Body of pancreas (tissue), 4 donors: ENCODE results near the gene TMEM8B. TPM values are rescaled to one million over a fixed set of nuclear protein-coding genes. Genes with fewer than 3 reads are reported as not detected.
A peak's percentile ranks its signal among the peaks of the same experiment; 100 is the strongest.

Source experiments
- ATAC-seq: fragments of 150-250 bp; one replicate; pipeline ENCODE4 v1.9.1; 2016
- DNase-seq, 4 donors: peaks; one replicate each; pipeline ENCODE4 v3.0.0-alpha.2; 2019
- H3K27ac ChIP-seq, 4 donors: fragments of 200-600 bp; sonication (generic); 1 replicate in 3 of 4; 2 replicates in 1 of 4; pipeline versions ENCODE4 v1.5.1 to v1.6.1; 2016 to 2019; ENCODE audit warnings: mild to moderate bottlenecking in 1 of 4, mixed read lengths in 1 of 4, moderate library complexity in 1 of 4
- H3K27me3 ChIP-seq, 2 donors: fragments of 200-600 bp; sonication (generic); one replicate each; pipeline ENCODE4 v1.6.0; 2016; ENCODE audit warnings: mild to moderate bottlenecking in 1 of 2
- H3K36me3 ChIP-seq, 2 donors: fragments of 200-600 bp; sonication (generic); replicated peaks in 1 of 2; 2 replicates each; pipeline ENCODE4 v1.5.1; 2016; ENCODE audit warnings: low read depth in 2 of 2; ENCODE audit not compliant: insufficient read depth in 1 of 2
- H3K4me1 ChIP-seq: fragments of 200-600 bp; sonication (generic); one replicate; pipeline ENCODE4 v1.6.0; 2016
- H3K4me3 ChIP-seq, 2 donors: fragments of 200-600 bp; sonication (generic); 1 replicate in 1 of 2; 2 replicates in 1 of 2; pipeline ENCODE4 v1.5.1; 2016 to 2019
- H3K9me3 ChIP-seq, 3 donors: fragments of 200-600 bp; sonication (generic); 1 replicate in 2 of 3; 2 replicates in 1 of 3; pipeline ENCODE4 v1.5.1; 2016
- POLR2A ChIP-seq, 3 donors: fragments of 450-650 bp; IDR thresholded peaks; one replicate each; pipeline ENCODE4 v1.6.1; 2016; ENCODE audit warnings: antibody characterized with exemption in 3 of 3, mild to moderate bottlenecking in 2 of 3
- WGBS, 2 donors: methylation state at CpG; one replicate each; pipeline ENCODE4 v1.1.5; 2017; 5-methylcytosine and 5-hydroxymethylcytosine counted together
- intact Hi-C: fragments of 100-400 bp; cut with DNase I; formaldehyde crosslinking; loops from one replicate; pipeline ENCODE4 v1.15.1; 2023
- total RNA-seq, 2 donors: library from RNA; depleted of rRNA; stranded (reverse); fragments of >200 nt; gene quantifications; one replicate each; pipeline ENCODE4 v1.1.0, GENCODE V29; 2016
- TF ChIP-seq, protein P1 (sequence below), 7 experiments: fragments of 450-650 bp in 4 of 7; fragments of 200-600 bp in 3 of 7; sonication (generic) in 3 of 7; IDR thresholded peaks; one replicate each; pipeline ENCODE4 v1.5.1; 2016 to 2019; ENCODE audit warnings: antibody characterized with exemption in 7 of 7

The TMEM8B gene
- total RNA-seq, 2 donors from 2014 or later: 7.3 to 7.9 TPM

- no peaks in the 10 kb centered on the region for H3K36me3 ChIP-seq
- H3K27me3 ChIP-seq: no peaks in the 10 kb centered on the region
- intact Hi-C loops: loop anchor here (10.0 kb wide), 1 partner anchor 118 kb away; no protein-coding TSS in a partner anchor
- peaks cover 57% of the 10 kb centered on the region for H3K4me1 ChIP-seq
- no peak overlapping the region for H3K4me3 ChIP-seq
- ATAC-seq: peak; percentile 22
- 71 to 73% methylated on average over 13 to 14 of the region's 14 CpGs for whole genome bisulfite sequencing, 2 donors
- peak in 2 of 4 donors; percentile 32 to 52 for DNase-seq
- TF ChIP-seq POLR2A (IDR thresholded peaks at IDR 0.05): no peak
- TF ChIP-seq, protein P1, sequence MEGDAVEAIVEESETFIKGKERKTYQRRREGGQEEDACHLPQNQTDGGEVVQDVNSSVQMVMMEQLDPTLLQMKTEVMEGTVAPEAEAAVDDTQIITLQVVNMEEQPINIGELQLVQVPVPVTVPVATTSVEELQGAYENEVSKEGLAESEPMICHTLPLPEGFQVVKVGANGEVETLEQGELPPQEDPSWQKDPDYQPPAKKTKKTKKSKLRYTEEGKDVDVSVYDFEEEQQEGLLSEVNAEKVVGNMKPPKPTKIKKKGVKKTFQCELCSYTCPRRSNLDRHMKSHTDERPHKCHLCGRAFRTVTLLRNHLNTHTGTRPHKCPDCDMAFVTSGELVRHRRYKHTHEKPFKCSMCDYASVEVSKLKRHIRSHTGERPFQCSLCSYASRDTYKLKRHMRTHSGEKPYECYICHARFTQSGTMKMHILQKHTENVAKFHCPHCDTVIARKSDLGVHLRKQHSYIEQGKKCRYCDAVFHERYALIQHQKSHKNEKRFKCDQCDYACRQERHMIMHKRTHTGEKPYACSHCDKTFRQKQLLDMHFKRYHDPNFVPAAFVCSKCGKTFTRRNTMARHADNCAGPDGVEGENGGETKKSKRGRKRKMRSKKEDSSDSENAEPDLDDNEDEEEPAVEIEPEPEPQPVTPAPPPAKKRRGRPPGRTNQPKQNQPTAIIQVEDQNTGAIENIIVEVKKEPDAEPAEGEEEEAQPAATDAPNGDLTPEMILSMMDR (IDR thresholded peaks at IDR 0.05): no peak
- H3K27ac ChIP-seq: peak overlapping the region; percentile 47 to 85 (median 84)
- H3K9me3 ChIP-seq: no peaks in the 10 kb centered on the region
These were observed 78.1 kb downstream of the TMEM8B start for GRCh38 chr9:35906923-35907699.

DNA sequence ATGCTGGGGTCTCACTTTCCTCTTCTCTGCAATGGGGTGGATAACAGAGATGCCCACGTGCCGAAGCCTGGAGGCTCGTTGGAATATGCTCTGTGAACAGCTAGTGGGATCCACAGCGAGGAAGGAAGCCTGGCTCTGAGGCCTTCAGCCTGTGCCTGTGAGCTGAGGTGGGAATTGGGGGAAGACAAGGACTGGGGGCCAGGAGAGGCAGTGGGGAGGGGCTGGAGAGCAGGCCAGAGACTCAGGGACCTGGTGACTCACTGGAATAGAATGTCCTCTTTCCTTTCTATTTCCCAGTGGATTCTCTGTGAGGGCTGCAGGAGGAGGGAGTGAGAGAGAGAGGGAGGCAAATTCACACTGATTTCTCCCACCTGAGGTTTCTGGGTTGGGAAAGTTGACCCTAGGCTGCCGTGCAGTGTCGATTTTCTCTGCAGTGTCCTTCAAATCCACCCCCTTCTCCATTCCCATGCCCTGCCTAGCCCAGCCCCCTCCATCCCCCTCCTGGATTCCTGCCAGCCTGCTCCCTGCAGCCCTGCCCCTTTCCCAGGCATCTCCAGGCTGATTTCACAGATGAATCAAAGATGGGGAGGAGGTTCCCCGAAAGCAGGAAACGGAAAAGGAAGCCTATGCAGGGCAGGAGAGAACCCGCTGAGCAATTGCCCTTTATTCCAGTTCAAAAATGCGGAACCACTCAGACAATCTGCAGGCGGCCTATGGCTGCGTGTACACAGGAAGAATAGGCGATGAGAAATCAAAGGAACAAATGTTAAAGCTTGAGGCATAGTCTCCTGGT is 78.9 kb downstream of the TMEM8B start:
- H3K36me3 ChIP-seq: no peaks in the 10 kb centered on the region
- intact Hi-C loops: loop anchor here (10.0 kb wide), 1 partner anchor 117 kb away; no protein-coding TSS in a partner anchor
- H3K4me1 ChIP-seq: peaks cover 52% of the 10 kb centered on the region

GRCh38 chr9:35908504-35909125 is 79.6 kb downstream of the TMEM8B start:
- intact Hi-C loops: loop anchor here (10.0 kb wide), 1 partner anchor 116 kb away; no protein-coding TSS in a partner anchor
- no peak overlapping the region for H3K4me3 ChIP-seq
- TF ChIP-seq, protein P1 (IDR thresholded peaks at IDR 0.05): no peak
- no peaks in the 10 kb centered on the region for H3K36me3 ChIP-seq
- no peaks in the 10 kb centered on the region for H3K27me3 ChIP-seq
- peaks cover 52% of the 10 kb centered on the region for H3K4me1 ChIP-seq
- ATAC-seq (no peak), DNase-seq (no peak)
- WGBS, 2 donors: 64 to 69% methylated on average over 4 to 9 of the region's 9 CpGs
- no peaks in the 10 kb centered on the region for H3K9me3 ChIP-seq
- H3K27ac ChIP-seq: peak overlapping the region; percentile 45 to 85 (median 84)

More for the DNA sequence above, 78.9 kb downstream of the TMEM8B start:
- H3K4me3 ChIP-seq: no peak overlapping the region
- WGBS, 2 donors: 38 to 55% methylated on average over 12 to 13 of the region's 13 CpGs
- peak overlapping the region; percentile 47 to 85 (median 84) for H3K27ac ChIP-seq
- H3K9me3 ChIP-seq: no peaks in the 10 kb centered on the region
- ATAC-seq (peak; percentile 70), DNase-seq (peak; percentile 51 to 75 (median 60))
- no peaks in the 10 kb centered on the region for H3K27me3 ChIP-seq
- peak in 1 of 3 donors; percentile 3 for TF ChIP-seq POLR2A (IDR thresholded peaks at IDR 0.05)
- TF ChIP-seq, protein P1 (IDR thresholded peaks at IDR 0.05): no peak

DNA sequence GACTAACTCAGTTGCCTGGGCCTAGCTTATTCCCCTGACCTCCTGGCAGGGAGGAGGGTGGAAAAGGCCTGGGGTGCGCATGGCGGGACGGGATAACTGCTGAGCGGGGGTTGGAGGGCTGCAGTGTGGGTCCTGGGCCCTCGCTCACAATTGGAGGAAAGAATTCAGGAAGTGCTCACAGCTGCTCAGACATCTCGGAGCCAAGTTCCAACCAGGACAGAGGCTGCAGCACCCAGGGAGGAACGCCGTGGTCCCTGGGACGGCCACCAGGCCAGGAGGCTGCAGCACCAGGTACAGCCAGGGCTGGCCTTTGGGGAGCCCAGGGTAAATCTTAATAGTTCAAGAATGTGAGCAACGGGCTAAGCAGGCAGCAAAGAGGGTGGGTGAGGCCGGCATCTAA is 80.2 kb downstream of the TMEM8B start, which contains the start of gene SPAAR:
Gene SPAAR (plus strand): TSS at position 217 of the 400 bp plus-strand sequence. CDS start 974 bp downstream, outside the sequence.
- Histone ChIP-seq H3K4me1 (peaks cover 53% of the 10 kb centered on the region), H3K4me3 (no peak within 1 kb of the TSS), H3K27ac (peak within 1 kb of the TSS; percentile 45 to 85 (median 84)), H3K9me3 (no peaks in the 10 kb centered on the region), H3K36me3 (no peaks in the 10 kb centered on the region), H3K27me3 (no peaks in the 10 kb centered on the region)
- ATAC-seq: no peak
- 79 to 82% methylated on average over 11 of the region's 11 CpGs for WGBS, 2 donors
- intact Hi-C loops: loop anchor here (10.0 kb wide), 1 partner anchor 116 kb away; no protein-coding TSS in a partner anchor
- TF ChIP-seq, protein P1 (IDR thresholded peaks at IDR 0.05): no peak
- TF ChIP-seq POLR2A (IDR thresholded peaks at IDR 0.05): no peak
- no peak for DNase-seq
